ENCODE data around the gene SCP2. TPM values are rescaled to one million over a fixed set of nuclear protein-coding genes. Genes with fewer than 3 reads are reported as not detected.
A peak's percentile ranks its signal among the peaks of the same experiment; 100 is the strongest.
"Not testable (repeated sequence)": the region's sequence is repeated elsewhere in the genome, so short reads cannot be mapped to it uniquely, and the experiment has no call there.

The SCP2 gene
- total and polyA plus RNA-seq, 7 donors: 49.3 to 96.9 (median 88.3) TPM

DNA sequence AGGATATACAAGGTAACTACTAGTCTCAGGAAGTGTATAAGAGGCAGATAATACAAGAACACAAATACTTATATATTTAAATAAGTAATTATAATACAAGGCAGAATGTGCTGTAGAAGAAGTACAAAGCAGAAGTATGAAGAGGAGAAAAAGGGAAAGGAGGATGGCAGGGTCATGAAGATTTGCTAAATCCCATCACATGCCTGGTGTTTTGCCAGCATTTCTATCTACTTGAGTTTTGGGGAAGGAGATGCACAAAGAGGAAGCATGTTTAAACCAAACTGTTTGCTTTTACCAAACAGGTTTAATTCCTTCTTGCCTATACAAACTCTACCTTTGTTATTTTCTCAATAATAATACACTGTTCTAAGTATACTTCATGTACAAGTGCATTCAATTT, 74.1 kb downstream of the SCP2 start:
- no peak overlapping the region for H3K4me3 ChIP-seq
- DNase-seq (no peak), ATAC-seq (no peak)
- no peaks in the 10 kb centered on the region for H3K4me1 ChIP-seq
- H3K36me3 ChIP-seq (ENCODE audit: insufficient read depth in 1 of 2, low read depth in 1 of 2): peaks cover 0 to 14% of the 10 kb centered on the region in 2 donors
- H3K9me3 ChIP-seq: no peaks in the 10 kb centered on the region
- TF ChIP-seq, protein P1, sequence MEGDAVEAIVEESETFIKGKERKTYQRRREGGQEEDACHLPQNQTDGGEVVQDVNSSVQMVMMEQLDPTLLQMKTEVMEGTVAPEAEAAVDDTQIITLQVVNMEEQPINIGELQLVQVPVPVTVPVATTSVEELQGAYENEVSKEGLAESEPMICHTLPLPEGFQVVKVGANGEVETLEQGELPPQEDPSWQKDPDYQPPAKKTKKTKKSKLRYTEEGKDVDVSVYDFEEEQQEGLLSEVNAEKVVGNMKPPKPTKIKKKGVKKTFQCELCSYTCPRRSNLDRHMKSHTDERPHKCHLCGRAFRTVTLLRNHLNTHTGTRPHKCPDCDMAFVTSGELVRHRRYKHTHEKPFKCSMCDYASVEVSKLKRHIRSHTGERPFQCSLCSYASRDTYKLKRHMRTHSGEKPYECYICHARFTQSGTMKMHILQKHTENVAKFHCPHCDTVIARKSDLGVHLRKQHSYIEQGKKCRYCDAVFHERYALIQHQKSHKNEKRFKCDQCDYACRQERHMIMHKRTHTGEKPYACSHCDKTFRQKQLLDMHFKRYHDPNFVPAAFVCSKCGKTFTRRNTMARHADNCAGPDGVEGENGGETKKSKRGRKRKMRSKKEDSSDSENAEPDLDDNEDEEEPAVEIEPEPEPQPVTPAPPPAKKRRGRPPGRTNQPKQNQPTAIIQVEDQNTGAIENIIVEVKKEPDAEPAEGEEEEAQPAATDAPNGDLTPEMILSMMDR (IDR thresholded peaks at IDR 0.05): no peak
- intact Hi-C loops (cut with DNase I): no loop called here
- H3K27me3 ChIP-seq (ENCODE audit: insufficient read depth in 3 of 3, low read length in 2 of 3): no peaks in the 10 kb centered on the region
- no peak overlapping the region for H3K27ac ChIP-seq

DNA sequence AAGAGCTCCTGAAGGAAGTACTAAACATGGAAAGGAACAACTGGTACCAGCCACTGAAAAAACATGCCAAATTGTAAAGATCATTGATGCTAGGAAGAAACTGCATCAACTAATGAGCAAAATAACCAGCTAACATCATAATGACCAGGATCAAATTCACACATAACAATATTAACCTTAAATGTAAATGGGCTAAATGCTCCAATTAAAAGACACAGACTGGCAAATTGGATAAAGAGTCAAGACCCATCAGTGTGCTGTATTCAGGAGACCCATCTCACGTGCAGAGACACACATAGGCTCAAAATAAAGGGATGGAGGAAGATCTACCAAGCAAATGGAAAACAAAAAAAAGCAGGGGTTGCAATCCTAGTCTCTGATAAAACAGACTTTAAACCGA, 79.5 kb downstream of the SCP2 start:
- H3K4me3 ChIP-seq; DNase-seq; H3K9me3 ChIP-seq; H3K27me3 ChIP-seq (ENCODE audit: insufficient read depth in 3 of 3, low read length in 2 of 3); H3K27ac ChIP-seq; H3K4me1 ChIP-seq; ATAC-seq; intact Hi-C loops (cut with DNase I): not testable (repeated sequence)
- WGBS, 3 donors: 75 to 100% (median 96%) methylated on average over 1 of the region's 2 CpGs
- peaks cover 0 to 14% of the 10 kb centered on the region in 2 donors for H3K36me3 ChIP-seq (ENCODE audit: insufficient read depth in 1 of 2, low read depth in 1 of 2)

DNA sequence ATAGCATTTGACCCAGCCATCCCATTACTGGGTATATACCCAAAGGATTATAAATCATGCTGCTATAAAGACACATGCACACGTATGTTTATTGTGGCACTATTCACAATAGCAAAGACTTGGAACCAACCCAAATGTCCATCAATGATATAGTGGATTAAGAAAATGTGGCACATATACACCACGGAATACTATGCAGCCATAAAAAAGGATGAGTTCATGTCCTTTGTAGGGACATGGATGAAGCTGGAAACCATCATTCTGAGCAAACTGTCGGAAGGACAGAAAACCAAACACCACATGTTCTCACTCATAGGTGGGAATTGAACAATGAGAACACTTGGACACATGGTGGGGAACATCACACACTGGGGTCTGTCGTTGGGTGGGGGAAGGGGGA, 83.2 kb downstream of the SCP2 start:
- H3K9me3 ChIP-seq; H3K4me3 ChIP-seq; H3K27ac ChIP-seq; H3K36me3 ChIP-seq (ENCODE audit: insufficient read depth in 1 of 2, low read depth in 1 of 2); H3K4me1 ChIP-seq; H3K27me3 ChIP-seq (ENCODE audit: insufficient read depth in 3 of 3, low read length in 2 of 3); DNase-seq; ATAC-seq: not testable (repeated sequence)
- 87 to 97% (median 92%) methylated on average over 4 of the region's 4 CpGs for WGBS, 3 donors
- intact Hi-C loops (cut with DNase I): loop anchor here in 1 of 2 donors (10.0 kb wide), 1 partner anchor 185 kb away; the partner anchor contains the start of gene CPT2

DNA sequence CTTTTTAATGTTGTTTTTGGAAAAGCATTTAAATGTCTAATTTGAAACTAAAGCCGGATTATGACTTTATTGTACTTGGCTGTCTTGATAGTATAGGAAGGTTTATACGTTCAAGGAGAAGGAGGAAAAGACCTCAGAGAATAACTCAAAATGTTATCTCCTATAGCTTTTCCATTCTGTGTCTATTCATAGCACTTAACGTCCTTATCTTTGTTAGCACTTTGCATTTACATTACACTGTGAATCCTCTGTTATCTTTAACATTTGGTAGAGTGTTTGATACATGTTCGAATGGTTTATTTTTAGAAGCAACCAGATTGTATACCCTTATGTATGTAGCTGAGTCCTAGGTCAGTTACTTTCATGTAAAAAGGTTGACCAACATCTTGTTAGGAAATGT, 84.1 kb downstream of the SCP2 start:
- Histone ChIP-seq H3K27ac (no peak overlapping the region), H3K4me3 (no peak overlapping the region), H3K36me3 (ENCODE audit: insufficient read depth in 1 of 2, low read depth in 1 of 2) (no peaks in the 10 kb centered on the region), H3K27me3 (ENCODE audit: insufficient read depth in 3 of 3, low read length in 2 of 3) (no peaks in the 10 kb centered on the region), H3K4me1 (peaks cover 9% of the 10 kb centered on the region), H3K9me3 (no peaks in the 10 kb centered on the region)
- TF ChIP-seq, protein P1 (IDR thresholded peaks at IDR 0.05): no peak
- intact Hi-C loops (cut with DNase I): loop anchor here in 1 of 2 donors (10.0 kb wide), 1 partner anchor 184 kb away; the partner anchor contains the start of gene CPT2
- 65 to 73% (median 68%) methylated on average over 4 of the region's 4 CpGs for WGBS, 3 donors
- no peak for DNase-seq
- no peak for ATAC-seq

DNA sequence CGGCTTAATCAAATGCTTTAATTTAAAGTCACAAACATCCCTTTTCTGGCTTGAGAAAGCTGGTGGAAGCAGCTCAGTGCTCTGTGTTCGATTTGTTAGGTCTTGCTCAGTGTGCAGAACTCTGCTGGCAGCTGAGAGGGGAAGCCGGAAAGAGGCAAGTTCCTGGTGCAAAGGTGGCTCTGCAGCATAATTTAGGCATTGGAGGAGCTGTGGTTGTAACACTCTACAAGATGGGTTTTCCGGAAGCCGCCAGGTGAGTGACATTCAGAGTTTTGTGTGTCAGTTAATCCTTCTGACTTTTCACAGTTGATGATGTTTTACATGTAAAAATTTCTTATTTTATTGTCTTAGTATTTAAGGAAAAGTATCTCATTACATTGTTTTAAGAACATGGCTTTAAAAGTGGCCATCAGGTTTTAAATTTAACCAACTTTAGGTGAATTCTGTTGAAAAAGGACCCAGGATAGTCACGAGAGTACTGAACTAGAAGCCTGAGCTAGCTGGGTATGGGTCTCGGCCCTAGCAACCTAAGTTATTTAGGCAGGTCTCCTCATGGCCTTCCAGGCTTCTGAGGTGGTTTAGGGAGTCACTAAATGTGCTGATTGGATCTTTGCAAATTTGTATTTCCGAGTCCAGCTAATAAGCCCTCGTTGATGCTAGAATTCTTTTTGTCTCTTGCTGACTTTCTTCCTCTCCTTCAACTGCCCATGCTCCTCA, 87.9 kb downstream of the SCP2 start:
- Histone ChIP-seq H3K4me3 (peak overlapping the region; percentile 69), H3K4me1 (peaks cover 17% of the 10 kb centered on the region), H3K9me3 (no peaks in the 10 kb centered on the region), H3K27ac (peak overlapping the region; percentile 20), H3K27me3 (ENCODE audit: insufficient read depth in 3 of 3, low read length in 2 of 3) (no peaks in the 10 kb centered on the region), H3K36me3 (ENCODE audit: insufficient read depth in 1 of 2, low read depth in 1 of 2) (peaks cover 0 to 21% of the 10 kb centered on the region in 2 donors)
- TF ChIP-seq, protein P1 (IDR thresholded peaks at IDR 0.05): no peak
- peak; percentile 61 to 99 (median 94) for ATAC-seq
- intact Hi-C loops (cut with DNase I): loop anchor here in 1 of 2 donors (10.0 kb wide), 1 partner anchor 180 kb away; the partner anchor contains the start of gene CPT2
- DNase-seq: peak; percentile 63 to 65
- WGBS, 3 donors: 2% methylated on average over 9 of the region's 9 CpGs
